HG03571 (cell line): ENCODE results near the gene WDR11.

Experiments
- ATAC-seq: cut with Tn5 transposase; IDR thresholded peaks from one replicate; pipeline ENCODE4 v1.9.1; 2021; ENCODE audit not compliant: unreplicated experiment

The WDR11 gene

DNA sequence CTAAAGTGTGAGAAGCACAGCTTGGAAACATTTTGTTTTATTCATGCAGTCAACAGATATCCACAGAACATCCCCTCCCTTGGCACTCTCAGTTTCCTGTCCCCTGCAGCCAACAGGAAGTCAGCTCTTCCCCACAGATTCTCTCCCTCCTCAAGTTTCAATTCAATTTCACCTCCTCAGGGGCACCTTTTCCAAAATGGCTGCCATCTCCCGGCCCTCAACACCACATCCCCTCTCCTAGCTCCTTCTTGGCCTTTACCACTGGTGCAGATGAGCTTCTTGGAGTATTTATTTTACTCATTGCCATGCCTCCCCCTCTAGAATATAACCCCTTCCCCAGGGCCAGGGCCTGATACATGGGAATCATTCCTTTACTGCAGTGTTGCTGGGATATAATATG is 94.0 kb downstream of the WDR11 start:
- ATAC-seq: no peak

DNA sequence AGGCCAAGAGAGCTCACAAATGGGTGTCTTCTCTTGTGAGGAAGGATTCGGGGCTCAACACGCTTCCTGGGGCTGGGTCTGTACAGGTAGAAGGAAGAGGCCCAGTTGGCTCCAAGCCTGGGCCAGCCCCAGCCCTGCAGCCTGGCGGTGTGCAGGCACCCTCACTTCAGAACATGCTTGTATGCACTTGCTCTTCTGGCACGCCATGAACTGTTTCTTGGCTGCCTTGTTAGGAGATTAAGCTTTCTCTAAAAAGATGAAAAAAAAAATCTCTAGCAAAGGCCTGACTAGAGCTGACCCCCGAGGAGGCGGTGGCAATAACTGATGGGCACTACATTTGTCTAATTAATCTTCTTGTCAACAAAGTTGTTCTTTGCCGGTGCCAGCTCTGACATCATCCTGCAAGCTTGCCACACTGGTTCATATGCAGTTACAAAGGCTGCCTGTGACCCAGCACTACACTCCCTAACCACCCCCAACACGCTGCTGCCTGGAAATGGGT is 94.7 kb downstream of the WDR11 start:
- ATAC-seq: no peak

DNA sequence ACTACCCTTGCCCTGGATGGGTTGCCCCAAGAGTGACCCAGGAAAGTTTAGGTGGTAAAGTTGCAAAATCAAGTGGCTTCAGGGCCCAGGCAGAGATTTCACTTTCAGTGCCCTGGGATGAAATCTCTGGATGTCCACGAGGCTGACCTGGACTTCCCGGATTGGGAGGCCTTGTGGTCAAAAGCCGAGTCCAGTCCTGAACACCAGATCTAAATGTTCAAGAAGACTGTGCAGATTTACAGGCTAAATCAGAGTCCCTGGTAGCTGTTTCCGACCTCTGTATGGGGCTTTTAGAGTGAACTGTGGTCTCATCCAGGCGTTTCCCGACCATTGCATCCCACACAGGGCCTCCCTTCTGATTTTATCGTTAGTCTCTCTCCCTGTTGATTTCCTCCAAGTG is 95.3 kb downstream of the WDR11 start:
- no peak for ATAC-seq

DNA sequence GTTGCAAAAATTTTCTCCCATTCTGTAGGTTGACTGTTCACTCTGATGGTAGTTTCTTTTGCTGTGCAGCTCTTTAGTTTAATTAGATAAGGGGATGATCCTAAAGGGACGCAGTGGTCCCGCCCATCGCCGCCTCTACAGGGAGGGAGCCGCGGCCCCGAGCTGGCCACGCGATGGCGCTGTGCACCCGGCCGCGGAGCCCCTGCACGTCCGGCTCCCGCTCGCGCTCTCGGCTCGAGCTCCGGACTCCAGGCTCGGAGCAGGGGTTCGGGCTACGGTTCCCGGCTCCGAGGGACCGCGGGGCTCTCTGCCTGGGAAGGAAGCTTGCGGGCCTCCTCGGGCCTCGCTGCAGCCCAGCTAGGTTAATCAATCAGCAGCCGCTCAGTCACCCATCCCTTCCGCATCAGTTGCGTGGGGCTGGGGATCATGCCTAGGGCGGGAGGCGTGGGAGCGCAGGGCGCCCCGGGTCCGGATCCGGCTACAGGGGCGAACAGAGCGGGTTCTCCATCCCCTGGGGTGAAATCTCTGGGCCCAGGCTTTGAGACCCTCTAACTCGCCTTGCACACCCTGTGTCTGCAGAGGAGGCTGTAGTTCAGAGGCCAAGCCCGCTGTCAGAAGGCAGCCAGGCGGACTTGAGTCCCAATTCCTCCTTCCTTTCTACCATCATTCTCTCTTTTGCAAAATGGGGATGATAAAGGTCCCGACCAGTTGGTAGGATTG is 97.9 kb downstream of the WDR11 start:
- ATAC-seq: peak; percentile 85

DNA sequence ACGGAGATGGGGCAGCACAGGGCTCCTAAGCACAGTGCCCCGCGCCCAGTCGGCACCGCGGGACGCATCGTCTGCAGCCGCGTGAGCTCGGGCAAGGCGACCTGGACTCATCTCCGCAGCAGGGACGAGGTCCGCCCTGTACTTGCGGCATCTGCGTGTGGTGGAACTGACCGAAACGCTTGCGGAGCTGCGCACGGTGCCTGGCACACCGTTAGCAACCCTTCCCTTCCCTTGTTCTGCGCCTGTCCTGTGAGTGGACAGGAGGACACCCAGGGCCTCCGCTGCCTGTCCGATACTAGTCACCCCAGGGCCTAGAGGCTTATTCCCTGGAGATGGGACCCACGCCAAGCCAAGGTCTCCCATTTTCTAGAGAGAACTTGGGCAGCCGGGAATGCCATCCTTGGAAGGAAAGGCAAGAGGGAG is 98.5 kb downstream of the WDR11 start:
- ATAC-seq: no peak

DNA sequence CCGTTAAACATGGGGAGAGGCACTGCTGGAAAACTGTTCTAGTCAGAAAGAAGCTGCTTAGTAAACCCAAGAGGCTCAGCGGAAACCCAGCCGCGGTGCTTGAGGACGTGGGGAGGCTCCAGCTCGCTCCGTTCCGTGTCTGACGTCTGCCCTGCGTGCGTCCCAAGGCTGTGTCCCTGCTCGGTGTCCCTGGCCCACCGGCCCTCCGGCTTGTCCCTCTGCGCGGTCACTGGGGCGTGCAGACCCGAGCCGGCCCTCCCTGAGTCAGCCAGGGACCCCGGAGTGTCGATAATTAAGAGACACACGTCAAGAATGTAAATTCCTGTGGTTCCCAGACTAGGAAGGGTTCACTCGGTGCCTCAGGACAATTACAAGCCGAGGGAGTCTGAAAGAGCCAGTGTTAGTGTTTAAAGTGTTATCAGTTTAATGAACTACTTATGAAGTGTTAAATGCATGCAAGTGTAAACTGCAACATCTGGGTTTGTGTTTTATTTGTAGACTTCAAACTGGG is 98.9 kb downstream of the WDR11 start:
- ATAC-seq: no peak

DNA sequence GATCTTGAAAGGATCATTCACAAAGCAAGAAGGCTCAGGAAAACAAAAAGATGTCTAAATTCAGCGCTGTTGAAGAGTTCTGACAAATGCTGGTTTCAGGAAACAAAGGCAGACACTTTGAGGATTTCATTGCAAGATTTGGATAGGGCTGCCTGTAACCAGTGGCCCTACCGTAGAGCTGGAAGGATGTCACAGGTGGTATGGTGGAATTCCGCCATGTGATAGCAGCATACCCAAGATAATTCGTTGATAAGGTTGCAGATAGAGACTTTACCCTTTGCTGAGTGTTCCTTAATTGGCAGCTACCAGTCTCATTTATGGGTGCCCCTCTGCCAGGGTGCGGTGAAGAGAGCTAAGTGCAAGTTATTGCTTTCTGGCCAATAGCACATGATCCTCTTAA is 100.1 kb downstream of the WDR11 start:
- ATAC-seq: no peak

DNA sequence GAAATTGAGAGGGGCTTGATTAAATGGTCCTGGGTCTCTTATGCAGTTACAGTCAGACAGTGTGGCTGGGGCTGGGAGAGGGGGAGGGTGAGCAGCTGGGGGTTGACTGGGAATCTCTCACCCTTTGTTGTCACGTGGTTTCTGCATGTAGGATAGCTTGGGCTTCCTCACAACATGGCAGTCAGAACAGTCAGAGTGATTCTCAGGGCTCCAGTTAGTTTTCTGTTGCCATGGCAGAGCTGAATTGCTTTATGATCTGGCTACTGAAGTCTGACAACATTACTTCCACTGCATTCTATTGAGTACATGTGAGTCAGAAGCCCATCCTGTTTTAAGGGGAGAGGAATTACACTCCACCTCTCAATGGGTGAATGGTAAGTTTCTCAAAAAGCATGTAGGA is 102.7 kb downstream of the WDR11 start:
- ATAC-seq: no peak
